Measurements from ENCODE around the gene THSD7A.

The THSD7A gene

GRCh38 chr7:11551470-11551869 is 280.5 kb downstream of the THSD7A start:
- H3K4me3 ChIP-seq (ENCODE audit: low read depth, low read length) = no peak overlapping the region
- TF ChIP-seq CTCF (IDR thresholded peaks at IDR 0.05; ENCODE audit: low read depth, low read length) = no peak

GRCh38 chr7:11548532-11548931 is 283.5 kb downstream of the THSD7A start:
- H3K4me3 ChIP-seq (ENCODE audit: low read depth, low read length) = no peak overlapping the region
- no peak for TF ChIP-seq CTCF (IDR thresholded peaks at IDR 0.05; ENCODE audit: low read depth, low read length)

- H3K4me3 ChIP-seq (ENCODE audit: low read depth, low read length) = no peak overlapping the region
These were observed 290.7 kb downstream of the THSD7A start for GRCh38 chr7:11541330-11541729.

GRCh38 chr7:11540271-11540761 is 291.7 kb downstream of the THSD7A start:
- TF ChIP-seq CTCF (IDR thresholded peaks at IDR 0.05; ENCODE audit: low read depth, low read length) = no peak

More at GRCh38 chr7:11541330-11541729, 290.7 kb downstream of the THSD7A start:
- no peak for TF ChIP-seq CTCF (IDR thresholded peaks at IDR 0.05; ENCODE audit: low read depth, low read length)

GRCh38 chr7:11539853-11540252 is 292.1 kb downstream of the THSD7A start:
- TF ChIP-seq CTCF (IDR thresholded peaks at IDR 0.05; ENCODE audit: low read depth, low read length) = no peak
- no peak overlapping the region for H3K4me3 ChIP-seq (ENCODE audit: low read depth, low read length)

More at GRCh38 chr7:11540271-11540761, 291.7 kb downstream of the THSD7A start:
- no peak overlapping the region for H3K4me3 ChIP-seq (ENCODE audit: low read depth, low read length)

- no peak for TF ChIP-seq CTCF (IDR thresholded peaks at IDR 0.05; ENCODE audit: low read depth, low read length)
- no peak overlapping the region for H3K4me3 ChIP-seq (ENCODE audit: low read depth, low read length)
These were observed 293.2 kb downstream of the THSD7A start for GRCh38 chr7:11538751-11539299.

GRCh38 chr7:11533229-11533820 is 298.7 kb downstream of the THSD7A start:
- H3K4me3 ChIP-seq (ENCODE audit: low read depth, low read length) = no peak overlapping the region
- no peak for TF ChIP-seq CTCF (IDR thresholded peaks at IDR 0.05; ENCODE audit: low read depth, low read length)
